Hepatic stellate cell (primary cell): ENCODE data around the gene MMEL1.
"Not testable (repeated sequence)": the region's sequence is repeated elsewhere in the genome, so short reads cannot be mapped to it uniquely, and the experiment has no call there.

ENCODE experiments used
- DNase-seq: peaks from one replicate; pipeline ENCODE4 v3.0.0; 2011; ENCODE audit warnings: low spot score

MMEL1 gene, protein sequence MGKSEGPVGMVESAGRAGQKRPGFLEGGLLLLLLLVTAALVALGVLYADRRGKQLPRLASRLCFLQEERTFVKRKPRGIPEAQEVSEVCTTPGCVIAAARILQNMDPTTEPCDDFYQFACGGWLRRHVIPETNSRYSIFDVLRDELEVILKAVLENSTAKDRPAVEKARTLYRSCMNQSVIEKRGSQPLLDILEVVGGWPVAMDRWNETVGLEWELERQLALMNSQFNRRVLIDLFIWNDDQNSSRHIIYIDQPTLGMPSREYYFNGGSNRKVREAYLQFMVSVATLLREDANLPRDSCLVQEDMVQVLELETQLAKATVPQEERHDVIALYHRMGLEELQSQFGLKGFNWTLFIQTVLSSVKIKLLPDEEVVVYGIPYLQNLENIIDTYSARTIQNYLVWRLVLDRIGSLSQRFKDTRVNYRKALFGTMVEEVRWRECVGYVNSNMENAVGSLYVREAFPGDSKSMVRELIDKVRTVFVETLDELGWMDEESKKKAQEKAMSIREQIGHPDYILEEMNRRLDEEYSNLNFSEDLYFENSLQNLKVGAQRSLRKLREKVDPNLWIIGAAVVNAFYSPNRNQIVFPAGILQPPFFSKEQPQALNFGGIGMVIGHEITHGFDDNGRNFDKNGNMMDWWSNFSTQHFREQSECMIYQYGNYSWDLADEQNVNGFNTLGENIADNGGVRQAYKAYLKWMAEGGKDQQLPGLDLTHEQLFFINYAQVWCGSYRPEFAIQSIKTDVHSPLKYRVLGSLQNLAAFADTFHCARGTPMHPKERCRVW

DNA sequence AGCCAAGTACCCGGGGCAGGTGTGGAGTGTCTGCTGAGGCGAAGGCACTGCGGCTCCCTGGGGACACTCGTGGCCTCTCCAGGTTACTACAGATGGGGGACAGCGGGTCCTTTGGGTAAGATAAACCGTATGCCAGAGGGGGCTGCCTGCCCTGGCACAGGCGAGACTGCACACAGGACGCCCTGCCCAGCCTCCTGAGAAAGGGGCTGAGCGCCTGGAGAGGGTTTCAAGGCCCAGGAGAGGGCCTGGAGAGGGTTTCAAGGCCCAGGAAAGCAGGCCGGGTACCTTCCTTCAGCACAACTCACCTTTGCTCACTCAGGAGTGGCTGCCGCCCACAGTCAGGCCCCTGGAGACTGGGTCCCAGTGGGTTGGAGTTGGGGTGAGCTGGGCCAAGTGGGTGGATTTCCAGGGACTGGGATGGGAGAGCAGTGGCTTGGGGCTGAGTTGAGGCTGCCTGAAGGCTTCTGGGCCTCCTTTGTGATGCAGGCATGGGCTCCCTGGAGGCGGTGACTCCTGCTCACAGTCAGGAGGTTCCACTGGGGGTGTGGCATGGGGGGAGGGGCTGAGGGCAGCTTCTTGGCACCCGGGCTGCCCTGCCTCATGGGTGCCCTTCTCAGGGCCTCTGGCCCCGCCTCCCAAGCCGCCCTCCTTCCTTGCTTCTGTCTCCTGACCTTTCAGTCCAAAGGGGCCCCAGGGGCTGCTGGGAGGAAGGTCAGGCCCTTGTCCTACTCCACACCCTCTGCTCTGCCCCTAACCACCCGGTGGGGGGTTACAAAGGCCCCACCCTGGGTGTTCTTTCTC lies at the start of gene MMEL1:
Gene MMEL1 (minus strand): TSS at position 456 of the 801 bp plus-strand sequence. CDS start 3,532 bp downstream, outside the sequence.
- no peak for DNase-seq

DNA sequence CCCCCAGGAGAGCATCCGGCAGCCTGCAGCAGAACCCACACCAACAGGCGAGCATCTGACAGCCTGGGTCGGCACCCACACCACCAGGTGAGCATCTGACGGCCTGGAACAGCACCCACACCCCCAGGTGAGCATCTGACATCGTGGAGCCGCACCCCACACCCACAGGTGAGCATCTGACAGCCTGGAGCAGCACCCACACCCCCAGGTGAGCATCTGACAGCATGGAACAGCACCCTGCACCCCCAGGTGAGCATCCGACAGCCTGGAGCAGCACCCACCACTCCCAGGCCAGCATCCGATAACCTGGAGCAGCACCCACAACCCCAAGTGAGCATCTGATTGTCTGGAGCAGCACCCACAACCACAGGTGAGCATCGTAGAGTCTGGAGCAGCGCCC lies 43.9 kb upstream of the MMEL1 start:
- not testable (repeated sequence) for DNase-seq

DNA sequence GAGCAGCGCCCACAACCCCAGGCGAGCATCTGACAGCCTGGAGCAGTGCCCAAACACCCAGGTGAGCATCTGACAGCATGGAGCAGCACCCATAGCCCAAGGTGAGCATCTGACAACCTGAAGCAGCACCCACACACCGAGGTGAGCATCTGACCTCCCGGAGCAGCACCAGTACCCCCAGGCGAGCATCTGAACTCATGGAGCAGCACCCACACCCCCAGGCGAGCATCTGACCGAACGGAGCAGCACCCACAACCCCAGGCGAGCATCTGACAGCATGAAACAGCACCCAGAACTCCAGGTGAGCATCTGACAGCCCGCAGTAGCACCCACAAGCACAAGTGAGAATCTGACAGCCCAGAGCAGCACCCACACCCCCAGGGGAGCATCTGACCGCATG lies 38.8 kb upstream of the MMEL1 start:
- not testable (repeated sequence) for DNase-seq

DNA sequence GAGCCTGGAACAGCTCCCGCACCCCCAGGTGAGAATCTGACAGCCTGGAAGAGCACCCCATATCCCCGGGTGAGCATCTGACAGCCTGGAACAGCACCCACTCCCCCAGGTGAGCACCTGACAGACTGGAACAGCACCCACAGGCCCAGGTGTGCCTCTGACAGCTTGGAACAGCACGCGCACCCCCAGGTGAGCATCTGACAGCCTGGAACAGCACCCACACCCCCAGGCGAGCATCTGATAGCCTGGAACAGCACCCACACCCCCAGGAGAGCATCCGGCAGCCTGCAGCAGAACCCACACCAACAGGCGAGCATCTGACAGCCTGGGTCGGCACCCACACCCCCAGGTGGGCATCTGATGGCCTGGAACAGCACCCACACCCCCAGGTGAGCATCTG lies 27.0 kb upstream of the MMEL1 start:
- DNase-seq, result not testable (repeated sequence)

DNA sequence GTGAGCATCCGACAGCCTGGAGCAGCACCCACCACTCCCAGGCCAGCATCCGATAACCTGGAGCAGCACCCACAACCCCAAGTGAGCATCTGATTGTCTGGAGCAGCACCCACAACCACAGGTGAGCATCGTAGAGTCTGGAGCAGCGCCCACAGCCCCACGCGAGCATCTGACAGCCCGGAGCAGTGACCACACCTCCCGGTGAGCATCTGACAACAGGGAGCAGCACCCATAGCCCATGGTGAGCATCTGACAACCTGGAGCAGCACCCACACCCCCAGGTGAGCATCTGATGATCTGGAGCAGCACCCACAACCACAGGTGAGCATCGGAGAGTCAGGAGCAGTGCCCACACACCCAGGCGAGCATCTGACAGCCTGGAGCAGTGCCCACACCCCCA lies 25.1 kb upstream of the MMEL1 start:
- DNase-seq, result not testable (repeated sequence)

DNA sequence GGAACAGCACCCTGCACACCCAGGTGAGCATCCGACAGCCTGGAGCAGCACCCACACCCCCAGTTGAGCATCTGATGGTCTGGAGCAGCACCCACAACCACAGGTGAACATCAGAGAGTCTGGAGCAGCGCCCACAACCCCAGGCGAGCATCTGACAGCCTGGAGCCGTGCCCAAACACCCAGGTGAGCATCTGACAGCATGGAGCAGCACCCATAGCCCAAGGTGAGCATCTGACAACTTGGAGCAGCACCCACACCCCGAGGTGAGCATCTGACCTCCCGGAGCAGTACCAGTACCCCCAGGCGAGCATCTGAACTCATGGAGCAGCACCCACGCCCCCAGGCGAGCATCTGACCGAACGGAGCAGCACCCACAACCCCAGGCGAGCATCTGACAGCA lies 24.3 kb upstream of the MMEL1 start:
- DNase-seq, result not testable (repeated sequence)

DNA sequence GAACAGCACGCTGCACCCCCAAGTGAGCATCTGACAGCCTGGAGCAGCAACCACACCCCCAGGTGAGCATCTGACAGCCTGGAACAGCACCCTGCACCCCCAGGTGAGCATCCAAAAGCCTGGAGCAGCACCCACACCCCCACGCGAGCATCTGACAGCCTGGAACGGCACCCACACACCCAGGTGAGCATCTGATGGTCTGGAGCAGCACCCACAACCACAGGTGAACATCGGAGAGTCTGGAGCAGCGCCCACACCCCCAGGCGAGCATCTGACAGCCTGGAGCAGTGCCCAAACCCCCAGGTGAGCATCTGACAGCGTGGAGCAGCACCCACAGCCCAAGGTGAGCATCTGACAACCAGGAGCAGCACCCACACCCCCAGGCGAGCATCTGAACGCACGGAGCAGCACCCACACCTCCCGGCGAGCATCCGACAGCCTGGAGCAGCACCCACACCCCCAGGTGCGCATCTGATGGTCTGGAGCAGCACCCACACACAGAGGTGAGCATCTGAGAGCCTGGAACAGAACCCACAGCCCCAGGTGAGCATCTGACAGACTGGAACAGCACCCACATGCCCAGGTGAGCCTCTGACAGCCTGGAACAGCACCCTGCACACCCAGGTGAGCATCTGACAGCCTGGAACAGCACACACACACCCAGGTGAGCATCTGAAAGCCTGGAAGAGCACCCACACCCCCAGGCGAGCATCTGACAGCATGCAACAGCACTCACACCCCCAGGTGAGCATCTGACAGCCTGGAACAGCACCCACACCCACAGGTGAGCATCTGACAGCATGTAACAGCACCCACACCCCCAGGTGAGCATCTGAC lies 23.0 kb upstream of the MMEL1 start:
- DNase-seq, result not testable (repeated sequence)

DNA sequence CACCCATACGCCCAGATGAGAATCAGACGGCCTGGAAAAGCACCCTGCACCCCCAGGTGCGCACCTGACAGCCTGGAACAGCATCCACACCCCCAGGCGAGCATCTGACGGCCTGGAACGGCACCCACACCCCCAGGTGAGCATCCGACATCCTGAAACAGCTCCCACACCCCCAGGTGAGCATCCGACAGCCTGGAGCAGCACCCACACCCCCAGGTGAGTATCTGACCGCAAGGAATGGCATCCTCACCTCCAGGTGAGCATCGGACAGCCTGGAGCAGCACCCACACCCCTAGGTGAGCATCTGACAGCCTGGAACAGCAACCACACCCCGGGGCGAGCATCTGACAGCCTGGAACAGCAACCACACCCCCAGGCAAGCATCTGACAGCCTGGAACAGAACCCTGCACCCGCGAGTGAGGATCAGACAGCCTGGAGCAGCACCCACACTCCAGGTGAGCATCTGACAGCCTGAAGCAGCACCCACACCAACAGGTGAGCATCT lies 21.7 kb upstream of the MMEL1 start:
- not testable (repeated sequence) for DNase-seq

DNA sequence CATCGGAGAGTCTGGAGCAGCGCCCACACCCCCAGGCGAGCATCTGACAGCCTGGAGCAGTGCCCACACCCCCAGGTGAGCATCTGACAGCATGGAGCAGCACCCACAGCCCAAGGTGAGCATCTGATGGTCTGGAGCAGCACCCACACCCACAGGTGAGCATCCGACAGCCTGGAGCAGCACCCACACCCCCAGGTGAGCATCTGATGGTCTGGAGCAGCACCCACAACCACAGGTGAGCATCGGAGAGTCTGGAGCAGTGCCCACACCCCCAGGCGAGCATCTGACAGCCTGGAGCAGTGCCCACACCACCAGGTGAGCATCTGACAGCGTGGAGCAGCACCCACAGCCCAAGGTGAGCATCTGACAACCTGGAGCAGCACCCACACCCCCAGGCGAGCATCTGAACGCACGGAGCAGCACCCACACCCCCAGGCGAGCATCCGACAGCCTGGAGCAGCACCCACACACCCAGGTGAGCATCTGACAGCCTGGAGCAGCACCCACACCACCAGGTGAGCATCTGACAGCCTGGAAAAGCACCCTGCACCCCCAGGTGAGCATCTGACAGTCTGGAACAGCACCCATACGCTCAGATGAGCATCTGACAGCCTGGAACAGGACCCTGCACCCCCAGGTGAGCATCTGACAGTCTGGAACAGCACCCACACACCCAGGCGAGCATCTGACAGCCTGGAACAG lies 21.1 kb upstream of the MMEL1 start:
- not testable (repeated sequence) for DNase-seq

DNA sequence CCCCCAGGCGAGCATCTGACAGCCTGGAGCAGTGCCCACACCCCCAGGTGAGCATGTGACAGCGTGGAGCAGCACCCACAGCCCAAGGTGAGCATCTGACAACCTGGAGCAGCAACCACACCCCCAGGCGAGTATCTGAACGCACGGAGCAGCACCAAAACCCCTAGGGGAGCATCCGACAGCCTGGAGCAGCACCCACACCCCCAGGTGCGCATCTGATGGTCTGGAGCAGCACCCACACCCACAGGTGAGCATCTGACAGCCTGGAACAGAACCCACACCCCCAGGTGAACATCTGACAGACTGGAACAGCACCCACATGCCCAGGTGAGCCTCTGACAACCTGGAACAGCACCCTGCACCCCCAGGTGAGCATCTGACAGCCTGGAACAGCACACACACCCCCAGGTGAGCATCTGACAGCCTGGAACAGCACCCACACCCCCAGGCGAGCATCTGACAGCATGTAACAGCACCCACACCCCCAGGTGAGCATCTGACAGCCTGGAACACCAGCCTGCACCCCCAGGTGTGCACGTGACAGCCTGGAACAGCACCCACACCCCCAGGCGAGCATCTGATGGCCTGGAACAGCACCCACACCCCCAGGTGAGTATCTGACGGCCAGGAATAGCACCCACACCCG lies 20.2 kb upstream of the MMEL1 start:
- DNase-seq, result not testable (repeated sequence)

DNA sequence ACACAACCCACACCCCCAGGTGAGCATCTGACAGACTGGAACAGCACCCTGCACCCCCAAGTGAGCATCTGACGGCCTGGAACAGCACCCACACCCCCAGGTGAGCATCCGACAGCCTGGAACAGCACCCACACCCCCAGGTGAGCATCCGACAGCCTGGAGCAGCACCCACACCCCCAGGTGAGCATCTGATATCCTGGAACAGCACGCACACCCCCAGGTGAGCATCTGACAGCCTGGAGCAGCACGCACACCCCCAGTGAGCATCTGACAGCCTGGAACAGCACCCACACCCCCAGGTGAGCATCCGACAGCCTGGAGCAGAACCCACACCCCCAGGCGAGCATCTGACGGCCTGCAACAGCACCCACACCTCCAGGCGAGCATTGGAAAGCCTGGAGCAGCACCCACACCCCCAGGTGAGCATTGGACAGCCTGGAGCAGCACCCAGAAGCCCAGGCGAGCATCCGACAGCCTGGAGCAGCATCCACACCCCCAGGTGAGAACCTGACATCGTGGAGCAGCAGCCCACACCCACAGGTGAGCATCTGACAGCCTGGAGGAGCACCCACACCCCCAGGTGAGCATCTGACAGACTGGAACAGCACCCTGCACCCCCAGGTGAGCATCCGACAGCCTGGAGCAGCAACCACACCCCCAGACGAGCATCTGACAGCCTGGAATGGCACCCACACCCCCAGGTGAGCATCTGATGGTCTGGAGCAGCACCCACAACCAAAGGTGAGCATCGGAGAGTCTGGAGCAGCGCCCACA lies 19.5 kb upstream of the MMEL1 start:
- not testable (repeated sequence) for DNase-seq

DNA sequence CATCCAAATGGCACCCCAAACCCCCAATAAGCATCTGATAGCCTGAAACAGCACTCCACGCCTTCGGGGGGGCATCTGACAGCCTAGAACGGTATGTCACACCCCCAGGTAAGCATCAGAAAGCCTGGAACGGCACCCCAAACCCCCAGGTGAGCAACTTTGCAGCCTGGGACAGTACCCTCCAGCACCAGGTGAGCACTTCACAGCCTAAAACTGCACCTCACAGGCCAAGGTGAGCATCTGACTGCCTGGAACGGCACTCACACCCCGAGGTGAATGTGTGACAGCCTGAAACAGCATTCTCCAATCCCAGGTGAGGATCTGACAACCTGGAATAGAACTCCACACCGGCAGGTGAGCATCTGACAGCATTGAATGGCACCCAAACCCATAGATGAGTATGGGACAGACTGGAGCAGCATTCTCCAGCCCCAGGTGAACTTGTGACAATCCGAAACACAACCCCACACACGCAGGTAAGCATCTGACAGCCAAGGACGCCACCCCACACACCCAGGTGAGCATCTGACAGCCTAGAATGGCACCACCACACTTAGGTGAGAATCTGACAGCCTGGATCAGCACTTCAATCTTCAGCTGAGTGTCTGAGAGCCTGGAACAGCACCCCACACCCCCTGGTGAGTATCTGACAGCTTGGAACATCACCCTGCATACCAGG lies 18.3 kb upstream of the MMEL1 start:
- no peak for DNase-seq

DNA sequence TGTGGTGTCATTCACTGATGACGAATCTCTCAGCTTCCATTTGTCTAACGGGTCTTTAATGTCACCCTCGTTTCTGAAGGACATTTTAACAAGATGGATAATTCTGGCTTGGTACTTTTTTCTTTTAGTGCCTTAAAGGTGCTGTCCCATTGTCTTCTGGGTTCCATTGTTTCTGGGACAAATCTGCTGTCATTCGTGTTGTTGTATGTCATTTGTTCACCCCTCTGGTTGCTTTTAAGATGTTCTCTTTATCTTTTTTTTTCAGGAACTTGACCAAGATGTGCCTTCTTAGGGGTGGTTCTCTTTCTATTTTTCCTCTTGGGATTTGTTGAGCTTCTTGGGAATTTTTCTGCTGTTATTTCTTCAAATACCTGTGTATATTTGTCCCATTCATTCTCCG lies 14.0 kb upstream of the MMEL1 start:
- no peak for DNase-seq

DNA sequence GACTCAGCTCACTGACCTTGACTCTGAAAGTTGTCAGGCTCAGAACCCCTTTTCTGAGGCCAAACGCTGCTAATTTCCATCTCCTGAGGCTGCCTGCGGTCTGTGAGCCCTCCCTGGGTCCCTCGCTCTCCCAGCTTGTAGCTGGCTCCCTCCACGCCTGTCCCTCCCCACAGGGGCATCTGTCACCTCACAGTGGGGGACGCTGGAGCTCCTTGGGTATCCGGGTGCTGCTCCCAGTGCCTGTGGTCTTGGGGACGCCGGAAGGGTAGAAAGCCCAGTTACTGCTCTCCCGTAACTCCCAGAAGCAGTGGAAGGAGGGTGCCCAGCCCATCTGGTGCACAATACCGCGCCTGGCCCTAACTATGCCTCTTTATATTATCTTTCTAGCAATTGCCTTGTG lies 13.0 kb upstream of the MMEL1 start:
- no peak for DNase-seq

DNA sequence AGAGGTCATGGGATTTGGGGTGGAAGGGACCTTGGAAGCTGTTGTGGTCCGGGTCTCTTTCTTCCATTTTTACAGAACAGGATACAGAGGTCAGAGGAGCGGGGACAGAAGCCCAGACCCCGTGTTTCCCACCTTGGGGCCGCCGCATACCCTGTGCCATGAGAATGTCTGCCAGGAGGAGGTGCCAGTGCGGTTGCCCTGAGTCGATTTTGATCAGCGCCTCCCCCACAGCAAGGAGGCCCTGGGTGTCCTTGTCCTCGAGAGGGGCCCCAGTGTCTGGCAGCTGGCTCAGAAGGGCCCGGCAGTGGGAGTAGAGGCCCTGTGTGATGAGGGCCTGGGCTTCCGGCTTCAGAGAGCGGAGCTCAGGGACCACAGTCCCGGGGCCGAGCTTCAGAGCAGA lies 12.3 kb upstream of the MMEL1 start:
- no peak for DNase-seq

DNA sequence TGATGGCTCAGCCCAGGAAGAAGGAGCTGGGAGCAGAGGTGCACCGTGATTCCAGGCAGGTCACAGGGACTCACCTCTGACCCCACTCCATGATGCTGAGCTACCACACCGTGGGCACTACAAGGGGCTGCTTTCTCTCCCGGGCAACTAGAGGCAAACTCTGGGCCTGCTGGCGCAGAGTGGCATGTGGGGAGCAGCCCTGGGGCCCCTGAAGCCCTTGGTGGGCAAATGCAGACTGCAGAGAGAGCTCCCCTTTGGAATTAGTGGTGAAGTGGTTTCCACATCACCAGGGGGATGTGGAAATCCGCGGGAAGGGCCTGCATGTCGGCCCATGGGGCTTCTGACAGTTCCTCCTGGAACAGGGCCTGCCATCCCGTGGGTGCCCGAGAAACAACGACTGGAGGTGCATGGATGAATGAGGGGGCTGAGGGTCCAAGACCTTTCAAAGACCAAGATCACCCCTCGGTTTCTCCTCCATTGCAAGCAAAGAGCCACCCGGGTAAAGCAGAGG lies 11.8 kb upstream of the MMEL1 start:
- DNase-seq, result no peak

DNA sequence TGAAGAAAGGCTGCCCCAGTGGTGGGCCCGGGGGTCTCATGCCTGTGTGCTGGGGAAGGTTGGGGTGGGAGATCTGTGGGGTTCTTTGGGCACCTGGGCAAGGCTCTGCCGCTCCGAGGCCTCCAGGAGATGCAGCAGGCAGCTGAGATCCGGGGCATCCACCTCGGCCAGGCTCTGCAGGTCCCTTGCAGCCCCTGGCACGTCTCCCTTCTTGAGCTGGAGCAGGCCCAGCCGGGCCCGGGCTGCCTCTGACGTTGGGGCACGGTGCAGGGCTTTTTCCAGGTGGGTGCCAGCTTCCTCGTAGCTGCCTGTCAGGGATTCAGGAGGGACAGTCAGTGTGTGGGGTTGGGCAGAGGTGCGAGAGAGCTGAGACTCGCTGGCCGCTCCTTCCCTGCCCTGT lies 11.4 kb upstream of the MMEL1 start:
- no peak for DNase-seq

DNA sequence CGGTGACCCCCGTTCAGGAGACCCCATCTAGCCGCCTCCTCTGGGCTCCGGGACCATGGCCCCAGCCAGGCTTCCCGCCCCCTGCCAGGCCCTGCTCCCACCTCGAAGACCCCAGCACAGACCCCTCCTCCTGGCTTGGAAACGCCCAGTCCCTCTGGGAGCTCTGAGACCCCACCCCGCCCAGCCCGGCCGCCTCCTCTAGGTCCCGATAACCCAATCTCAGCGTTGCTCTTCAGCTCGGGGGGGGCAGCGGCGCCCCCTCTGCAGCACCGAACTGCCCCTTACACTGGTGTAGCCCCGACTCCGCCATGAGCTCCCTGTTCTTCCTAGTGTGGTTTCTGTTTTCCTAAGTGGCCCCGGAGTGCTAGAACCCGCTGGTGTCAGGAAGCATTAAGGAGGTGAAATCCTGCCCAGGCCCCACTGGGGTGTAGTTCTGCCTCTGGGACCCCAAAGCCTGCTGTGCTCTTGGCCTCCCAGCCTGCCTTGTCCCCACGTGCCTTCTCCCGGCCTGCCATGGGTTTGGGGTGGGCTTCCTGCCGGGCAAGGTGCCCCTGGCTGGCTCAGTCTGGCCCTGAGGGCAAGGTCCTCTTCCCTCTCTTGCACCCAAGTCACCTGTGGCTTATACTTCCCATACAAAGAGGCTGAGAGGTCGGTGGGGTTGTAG lies 10.7 kb upstream of the MMEL1 start:
- no peak for DNase-seq
